Endometrium (tissue), 2 donors: Measurements from ENCODE around the gene FRAS1.
"Not testable (repeated sequence)": the region's sequence is repeated elsewhere in the genome, so short reads cannot be mapped to it uniquely, and the experiment has no call there.

ENCODE experiments used
- FAIRE-seq: peaks from 2 replicates; lab custom pipeline; 2012; peaks lifted over from hg19 to GRCh38; lab: Jason Lieb, UNC
- donor health status: control.
- donor health status: control.

The FRAS1 gene

GRCh38 chr4:78512357-78512920 lies 455.3 kb downstream of the FRAS1 start:
- FAIRE-seq: no peak

GRCh38 chr4:78513411-78513975 lies 456.4 kb downstream of the FRAS1 start:
- FAIRE-seq: no peak

DNA sequence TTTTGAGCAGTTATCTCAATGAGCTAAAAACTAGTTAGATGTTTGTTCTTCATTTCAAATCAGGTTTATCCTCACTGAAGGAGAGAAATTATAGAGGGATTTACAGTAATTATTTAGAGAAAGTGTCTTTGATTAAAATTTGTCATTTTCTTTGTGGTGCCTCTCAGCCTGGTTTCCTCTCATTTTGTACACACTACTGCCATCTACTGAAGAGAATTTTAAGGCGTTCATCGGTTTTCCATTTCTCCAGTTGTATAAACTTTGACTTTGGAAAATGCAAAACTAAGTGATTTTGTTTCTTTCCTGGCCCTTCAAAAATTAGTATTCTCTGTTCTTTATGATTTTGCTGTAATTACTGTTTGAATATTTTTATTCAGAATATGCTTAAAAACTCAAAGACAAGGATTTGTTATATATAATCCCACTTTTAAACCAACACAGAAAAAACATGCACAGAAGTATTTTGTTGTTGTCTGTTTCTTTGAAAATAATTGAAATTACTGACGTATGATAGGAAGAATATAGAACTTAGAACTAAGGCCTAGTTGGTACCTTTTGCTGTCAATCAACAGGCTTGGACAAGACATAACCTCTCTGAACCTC lies 460.0 kb downstream of the FRAS1 start:
- FAIRE-seq: peak; percentile 95

- FAIRE-seq: no peak
Observed at GRCh38 chr4:78518561-78518960, 461.4 kb downstream of the FRAS1 start.

GRCh38 chr4:78519962-78520361 lies 462.8 kb downstream of the FRAS1 start:
- FAIRE-seq: no peak

- peak; percentile 74 for FAIRE-seq
Observed at GRCh38 chr4:78520808-78521226, 463.7 kb downstream of the FRAS1 start.

DNA sequence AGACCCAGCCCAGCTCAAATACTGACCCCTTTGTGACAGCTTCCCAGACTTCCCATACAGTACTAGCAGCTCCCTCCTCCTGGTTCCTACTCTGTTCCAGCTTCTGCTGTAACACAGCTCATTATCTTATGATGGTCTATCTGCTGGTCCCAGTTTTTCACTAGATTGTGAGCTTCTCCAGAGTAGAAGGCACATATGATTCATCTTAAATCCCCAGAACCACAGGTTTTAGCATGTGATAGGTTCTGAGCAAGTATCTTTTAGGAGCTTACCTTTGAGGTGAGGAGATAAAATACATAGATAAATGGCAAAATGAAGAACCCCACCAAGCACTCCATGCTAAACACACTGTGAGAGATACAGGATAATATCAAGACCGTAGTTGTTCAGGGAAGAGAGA lies 466.9 kb downstream of the FRAS1 start:
- FAIRE-seq: no peak

GRCh38 chr4:78525559-78525958 lies 468.4 kb downstream of the FRAS1 start:
- FAIRE-seq: no peak

DNA sequence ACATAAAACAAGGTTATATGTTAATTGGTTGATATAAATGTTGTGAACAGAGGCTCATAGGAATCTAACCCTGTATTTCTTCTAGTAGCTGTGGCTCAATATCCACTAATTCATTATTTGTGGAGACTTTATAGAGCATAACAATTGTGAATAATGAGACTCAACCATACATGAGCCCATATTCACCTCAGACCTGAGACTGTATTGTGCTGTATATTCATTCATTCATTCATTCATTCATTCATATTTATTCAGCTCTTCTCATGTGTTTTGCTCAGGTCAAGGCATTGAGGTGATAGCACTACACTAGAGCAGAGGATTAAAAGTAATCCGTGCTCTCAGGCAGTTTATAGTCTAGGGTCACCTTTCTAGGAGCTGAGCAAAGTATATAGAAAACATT lies 470.0 kb downstream of the FRAS1 start:
- FAIRE-seq: no peak

- no peak for FAIRE-seq
Observed at GRCh38 chr4:78527555-78527954, 470.4 kb downstream of the FRAS1 start.

- no peak for FAIRE-seq
Observed at GRCh38 chr4:78528327-78528726, 471.2 kb downstream of the FRAS1 start.

DNA sequence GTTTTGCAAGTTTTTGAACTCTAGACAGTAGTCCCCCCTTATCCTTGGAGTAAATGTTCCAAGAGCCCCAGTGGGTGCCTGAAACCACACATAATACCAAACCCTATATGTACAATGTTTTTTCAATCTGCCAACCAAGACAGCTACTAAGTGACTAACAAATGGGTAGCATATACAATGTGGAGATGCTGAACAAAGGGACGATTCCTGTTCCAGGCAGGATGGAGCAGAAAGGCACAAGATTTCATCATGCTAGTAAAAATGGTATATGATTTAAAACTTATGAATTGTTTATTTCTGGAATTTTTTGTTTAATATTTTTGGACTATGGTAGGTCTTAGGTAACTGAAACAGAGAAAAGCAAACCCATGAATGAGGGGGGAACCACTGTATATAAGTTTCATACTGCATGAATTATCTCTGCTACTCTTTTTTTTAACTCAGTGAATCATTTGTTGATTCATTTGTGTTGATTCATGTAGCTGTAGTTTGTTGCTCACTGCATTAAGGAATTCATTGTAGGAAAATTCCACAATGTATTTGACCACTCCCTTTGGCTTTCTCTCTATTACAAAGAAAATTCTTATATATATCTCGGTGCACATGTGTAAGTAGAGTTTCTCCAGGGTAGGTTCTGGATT lies 472.6 kb downstream of the FRAS1 start:
- no peak for FAIRE-seq

DNA sequence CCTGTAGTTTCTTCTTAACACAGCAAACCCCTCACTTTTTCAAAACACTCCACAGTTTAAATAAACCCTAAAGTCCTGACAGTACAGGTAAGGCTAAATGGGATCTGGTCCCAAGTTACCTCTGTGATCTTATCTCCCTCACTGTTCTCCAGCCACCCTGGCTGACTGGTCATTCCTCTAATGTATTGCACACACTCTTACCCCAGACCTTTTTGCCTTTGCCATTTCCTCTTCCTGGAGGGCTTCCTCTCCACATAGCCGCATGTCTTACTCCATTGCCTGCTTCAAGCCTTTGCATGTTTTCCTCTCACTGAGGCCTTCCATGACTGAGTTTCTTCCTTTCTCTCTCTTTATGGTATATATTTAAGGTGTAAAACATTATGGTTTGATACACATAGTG lies 474.9 kb downstream of the FRAS1 start:
- FAIRE-seq: no peak

- no peak for FAIRE-seq
Observed at GRCh38 chr4:78533854-78534253, 476.7 kb downstream of the FRAS1 start.

DNA sequence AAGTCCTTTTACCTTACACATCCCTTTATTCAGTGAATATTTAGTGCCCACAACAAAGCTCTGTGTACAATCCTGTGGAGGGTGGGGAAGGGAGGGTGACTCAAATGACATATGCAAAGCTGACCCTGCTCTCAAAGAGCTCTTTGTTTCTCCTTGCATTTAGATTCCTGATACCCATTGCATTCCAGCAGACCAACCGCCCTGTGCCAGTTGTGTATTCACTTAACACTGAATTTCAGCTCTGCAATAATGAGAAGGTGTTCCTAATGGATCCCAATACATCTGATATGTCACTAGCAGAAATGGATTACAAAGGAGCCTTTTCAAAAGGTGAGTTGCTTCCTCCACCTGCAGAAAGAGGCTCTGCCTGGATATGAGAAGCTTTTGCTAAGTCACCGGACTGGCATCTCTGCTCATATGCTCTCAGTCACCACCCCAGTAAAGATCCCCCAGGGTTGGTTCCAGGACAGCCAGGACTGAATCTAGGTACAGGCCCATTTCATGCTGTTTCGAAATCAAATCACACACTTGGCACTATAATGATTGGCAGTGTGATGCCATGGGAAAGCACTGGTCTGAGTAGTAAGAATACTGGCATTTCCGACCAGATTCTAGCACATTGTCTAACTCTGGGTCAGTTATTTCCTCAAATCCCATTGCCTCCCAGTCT lies 477.3 kb downstream of the FRAS1 start:
- no peak for FAIRE-seq

GRCh38 chr4:78542373-78542772 lies 485.2 kb downstream of the FRAS1 start:
- FAIRE-seq: no peak

DNA sequence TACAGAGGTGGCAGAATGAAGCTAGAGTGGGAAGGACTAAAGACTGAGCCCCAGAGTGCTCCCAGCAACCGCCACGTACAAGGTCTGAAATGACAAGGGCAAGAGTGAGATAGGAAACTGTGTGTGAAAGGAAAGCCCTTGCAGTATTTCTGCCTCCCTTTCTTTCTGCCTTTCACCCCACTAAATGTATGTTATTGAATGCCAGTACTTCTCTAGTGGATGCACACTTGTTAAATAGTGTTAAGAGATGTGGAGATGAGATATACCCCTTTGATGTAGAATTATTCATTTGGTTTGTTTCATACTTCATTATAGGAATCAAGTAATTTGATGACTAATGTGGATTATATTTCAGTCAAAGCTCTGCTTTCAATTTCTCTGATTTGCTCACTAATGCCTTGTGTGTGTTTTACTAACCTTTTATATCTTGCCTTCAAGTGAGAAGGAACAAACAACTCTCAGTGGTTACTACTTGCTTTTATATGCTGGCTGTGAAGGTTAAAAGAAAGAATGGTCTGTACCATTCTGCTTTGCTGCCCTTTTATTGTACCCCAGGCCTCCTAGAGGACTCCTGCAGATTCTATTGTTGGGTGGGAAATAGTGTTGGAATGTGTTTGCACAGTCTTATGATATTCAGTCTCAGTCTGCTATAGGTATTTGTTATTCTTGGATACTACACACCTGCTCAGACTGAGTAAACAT lies 486.5 kb downstream of the FRAS1 start:
- no peak for FAIRE-seq

DNA sequence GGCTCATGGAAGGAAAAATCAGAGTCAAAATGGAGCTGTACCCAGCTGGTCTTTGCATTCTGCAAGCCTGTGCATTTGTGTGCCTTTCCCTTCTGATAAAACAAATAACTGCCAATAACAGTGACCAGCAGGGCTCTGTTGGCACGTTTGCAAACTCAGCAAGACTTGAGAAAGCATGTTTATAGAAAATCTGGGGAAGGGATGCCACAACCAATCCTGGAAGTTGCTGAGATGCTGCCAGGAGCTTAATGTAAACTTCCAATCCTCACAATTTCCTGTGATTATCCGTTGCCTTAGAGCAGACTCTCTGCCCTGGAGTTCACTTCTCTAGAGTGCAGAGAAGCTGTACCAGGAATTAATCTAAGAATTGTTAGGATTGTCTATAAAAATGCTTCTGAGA lies 487.6 kb downstream of the FRAS1 start:
- no peak for FAIRE-seq

GRCh38 chr4:78545275-78546246 lies 488.4 kb downstream of the FRAS1 start:
- no peak for FAIRE-seq

GRCh38 chr4:78547899-78548298 lies 490.8 kb downstream of the FRAS1 start:
- FAIRE-seq: not testable (repeated sequence)

DNA sequence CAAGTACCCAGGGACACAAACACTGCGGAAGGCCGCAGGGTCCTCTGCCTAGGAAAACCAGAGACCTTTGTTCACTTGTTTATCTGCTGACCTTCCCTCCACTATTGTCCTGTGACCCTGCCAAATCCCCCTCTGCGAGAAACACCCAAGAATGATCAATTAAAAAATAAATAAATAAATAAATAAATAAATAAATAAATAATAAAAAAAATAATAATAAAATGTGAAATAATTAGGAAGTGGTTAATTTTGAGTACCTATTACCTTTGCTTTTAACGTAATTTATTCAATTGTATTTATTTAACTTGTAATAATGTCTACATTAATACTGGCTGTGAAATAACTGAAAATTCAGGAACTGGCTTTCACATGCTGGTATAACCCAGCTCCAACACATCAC lies 491.8 kb downstream of the FRAS1 start:
- FAIRE-seq: not testable (repeated sequence)
